ENCODE data around the gene KIF21B.
"Not testable (repeated sequence)": the region's sequence is repeated elsewhere in the genome, so short reads cannot be mapped to it uniquely, and the experiment has no call there.

Gene KIF21B

DNA sequence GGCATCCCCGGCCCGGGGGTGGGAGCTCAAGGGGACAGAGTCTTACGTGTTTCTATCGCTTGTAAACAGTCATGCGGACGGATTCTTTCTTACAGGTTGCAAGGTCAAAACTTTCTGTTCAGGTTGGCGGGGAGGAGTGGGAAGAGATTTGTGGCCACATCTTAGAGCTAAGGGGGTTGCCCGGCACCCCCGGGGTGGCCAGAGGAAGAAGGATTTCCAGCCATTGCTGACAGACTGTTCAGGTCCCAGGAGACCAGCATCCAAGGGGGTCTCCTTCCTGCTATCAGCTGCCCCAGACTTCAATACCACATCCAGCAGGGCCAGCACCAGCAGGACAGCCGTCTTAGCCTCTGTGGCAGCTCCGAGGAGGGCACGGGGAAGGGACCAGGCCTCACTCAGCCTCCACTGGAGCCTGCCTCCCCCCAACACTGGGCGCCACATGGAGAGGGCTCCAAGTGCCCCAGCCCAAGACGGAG lies 52.0 kb downstream of the KIF21B start:
- DNase-seq (ENCODE audit: low read depth), result no peak

DNA sequence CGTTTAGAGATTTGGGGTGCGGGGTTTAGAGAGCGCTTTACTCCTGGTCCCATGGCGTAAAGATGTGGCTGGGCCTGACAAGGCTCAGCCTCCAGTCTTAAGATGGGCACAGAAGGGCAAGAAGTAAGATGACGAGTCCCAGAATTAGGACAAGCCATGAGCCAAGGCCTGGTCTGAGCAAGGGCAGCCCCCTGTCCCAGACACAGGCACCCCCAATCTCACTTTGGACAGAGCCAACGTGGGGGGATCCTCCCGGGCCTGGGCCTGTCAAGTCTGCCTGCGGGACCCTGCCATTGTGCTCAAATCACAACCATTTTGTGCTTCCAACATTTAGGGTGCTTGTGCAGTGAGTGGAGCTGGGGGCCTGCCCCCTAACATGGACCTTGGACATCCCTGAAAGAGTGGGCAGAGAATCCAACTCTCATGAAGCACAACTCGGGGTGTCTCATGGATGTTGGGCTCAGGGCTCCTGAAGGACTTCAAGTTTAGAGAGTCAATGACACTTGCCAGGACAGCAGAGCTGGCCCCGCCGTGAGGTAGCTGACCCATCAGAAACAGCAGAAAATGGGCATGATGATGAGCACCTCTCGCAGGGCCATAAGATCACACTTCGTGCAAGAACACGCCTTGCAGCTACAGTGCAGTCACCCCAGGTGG lies 52.6 kb downstream of the KIF21B start:
- DNase-seq (ENCODE audit: low read depth), result no peak

DNA sequence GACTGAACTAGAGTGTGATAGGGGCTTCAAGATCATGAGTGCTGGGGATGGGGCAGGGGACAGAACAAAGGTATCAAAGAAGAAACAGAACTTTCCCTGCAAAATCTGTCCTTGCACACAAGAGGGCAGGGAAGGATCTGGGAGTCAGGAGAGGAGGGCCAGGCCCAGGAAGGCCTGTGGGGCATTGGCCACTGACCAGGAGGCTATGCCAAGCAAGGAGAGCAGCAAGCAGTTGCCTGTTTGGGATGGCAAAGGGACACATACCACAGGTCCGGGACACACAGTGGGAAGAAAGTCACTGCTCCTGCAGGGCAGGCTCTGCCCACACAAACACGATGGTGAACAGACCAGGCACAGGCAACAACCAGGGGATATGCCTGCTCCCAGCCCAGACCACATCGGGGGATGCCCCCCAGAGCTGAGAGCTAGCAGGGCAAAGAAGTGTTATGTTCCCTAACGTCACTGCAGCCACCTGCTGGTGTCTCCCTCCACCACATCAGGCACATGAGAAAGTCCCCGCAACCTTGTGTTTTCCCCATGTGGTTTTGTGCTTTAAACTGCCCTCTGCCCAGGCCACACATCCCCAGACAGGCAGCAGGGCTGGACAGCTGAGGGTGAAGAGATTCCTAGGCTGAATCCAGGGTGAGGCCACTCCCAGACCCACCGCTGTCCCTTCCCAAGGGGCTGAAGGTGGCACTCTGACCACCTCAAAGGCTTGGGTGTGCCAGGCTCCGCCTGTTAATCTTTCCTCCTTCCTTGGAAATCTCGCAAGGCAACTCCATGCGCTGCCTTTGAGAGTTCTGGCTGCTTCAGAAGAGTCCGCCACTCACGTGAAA lies 53.6 kb downstream of the KIF21B start:
- no peak for DNase-seq (ENCODE audit: low read depth)

DNA sequence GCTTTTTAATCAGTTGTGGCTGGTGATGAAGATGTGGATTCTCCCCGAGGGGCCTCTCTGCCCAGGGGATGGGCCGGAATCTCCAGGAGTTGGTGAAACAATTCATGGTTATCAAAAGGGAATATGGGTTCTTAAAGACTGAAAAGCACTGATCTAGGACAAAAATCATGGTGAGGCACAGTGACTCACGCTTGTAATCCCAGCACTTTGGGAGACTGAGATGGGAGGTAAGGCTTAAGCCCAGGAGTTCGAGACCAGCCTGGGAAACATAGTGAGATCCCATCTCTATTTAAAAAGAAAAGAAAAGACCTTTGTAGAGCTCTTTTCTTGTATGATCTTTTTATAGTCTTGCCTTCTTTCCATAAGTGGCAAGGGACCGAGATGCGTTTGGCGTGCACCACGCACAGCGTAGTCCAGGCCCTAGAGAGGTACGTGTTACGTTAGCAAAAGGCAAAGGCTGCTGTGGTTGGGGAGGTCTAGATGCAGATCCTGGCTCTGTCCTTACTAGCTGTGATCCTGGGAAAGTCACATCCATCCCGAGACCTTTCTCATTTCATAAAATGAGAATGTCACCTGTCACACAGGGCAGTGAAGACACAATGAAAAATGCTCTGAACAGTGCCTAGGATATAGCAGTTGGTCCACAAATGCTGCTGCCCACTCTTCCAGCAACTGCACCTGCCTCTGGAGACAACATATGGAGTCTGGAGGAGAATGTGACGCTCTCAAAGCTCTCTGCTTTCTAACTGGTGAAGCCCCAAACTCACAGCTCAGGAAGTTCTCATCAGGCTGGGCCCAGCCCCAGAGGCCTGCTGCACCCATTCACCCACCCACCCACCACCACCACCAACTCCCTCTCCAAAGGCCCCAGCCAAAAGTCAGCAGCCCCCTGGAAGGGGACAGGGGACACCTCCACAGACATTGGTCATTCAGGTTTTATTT lies 54.8 kb downstream of the KIF21B start:
- no peak for DNase-seq (ENCODE audit: low read depth)

DNA sequence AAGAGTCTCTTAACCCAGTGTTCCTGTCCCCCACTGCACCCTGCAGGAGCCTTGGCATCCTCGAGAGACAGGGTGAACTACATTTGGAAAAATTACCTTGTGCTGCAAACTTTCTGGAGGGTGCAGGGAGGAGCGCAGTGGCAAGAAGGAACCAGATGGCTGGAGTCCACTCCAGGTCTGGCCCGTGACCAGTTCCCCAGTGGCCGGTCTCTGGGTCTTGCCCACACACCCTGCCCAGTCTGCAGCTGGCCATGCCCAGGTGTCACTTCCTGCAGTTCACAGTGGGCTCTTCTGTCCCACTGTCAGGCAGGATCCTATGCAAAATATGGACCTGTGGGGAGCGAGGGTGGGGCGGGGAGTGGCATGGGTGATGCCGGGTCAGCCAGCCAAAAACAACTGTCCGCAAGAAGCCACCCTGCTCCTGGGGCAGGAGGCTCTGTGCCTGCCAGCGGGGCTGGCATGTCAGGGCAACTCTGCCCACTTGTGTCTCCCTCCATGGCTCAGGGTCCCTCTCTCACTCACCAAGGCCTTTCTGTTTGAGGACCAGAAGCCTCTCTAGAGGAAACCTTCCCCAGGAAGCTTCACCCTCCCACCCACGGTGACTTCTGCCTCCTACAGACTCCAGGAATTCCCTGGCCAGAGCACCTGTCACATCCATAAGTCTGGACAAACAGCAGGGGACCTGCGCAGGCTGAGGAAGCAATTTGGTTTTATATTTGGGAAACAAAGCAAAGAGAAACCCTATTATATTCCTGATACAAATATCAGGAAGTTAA lies 55.6 kb downstream of the KIF21B start:
- DNase-seq (ENCODE audit: low read depth), result no peak

DNA sequence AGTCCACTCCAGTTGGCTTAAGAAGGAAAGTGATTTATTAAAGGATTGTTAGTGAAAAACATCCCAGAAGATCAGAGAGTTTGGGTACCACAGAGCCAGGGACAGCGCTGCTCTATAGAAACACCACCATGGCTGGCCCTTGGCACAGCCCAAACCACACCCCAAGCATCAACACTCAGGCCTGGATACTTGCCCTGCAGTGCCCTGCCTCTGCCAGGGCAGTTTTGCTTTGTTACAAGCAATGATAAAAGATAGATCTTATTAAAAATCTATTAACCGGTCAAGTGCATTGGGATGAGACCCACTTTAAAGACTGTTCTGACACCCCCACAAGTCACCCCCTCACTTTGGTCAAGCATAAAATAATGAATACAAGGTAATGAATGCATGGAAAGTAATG lies 56.6 kb downstream of the KIF21B start:
- DNase-seq (ENCODE audit: low read depth), result no peak

DNA sequence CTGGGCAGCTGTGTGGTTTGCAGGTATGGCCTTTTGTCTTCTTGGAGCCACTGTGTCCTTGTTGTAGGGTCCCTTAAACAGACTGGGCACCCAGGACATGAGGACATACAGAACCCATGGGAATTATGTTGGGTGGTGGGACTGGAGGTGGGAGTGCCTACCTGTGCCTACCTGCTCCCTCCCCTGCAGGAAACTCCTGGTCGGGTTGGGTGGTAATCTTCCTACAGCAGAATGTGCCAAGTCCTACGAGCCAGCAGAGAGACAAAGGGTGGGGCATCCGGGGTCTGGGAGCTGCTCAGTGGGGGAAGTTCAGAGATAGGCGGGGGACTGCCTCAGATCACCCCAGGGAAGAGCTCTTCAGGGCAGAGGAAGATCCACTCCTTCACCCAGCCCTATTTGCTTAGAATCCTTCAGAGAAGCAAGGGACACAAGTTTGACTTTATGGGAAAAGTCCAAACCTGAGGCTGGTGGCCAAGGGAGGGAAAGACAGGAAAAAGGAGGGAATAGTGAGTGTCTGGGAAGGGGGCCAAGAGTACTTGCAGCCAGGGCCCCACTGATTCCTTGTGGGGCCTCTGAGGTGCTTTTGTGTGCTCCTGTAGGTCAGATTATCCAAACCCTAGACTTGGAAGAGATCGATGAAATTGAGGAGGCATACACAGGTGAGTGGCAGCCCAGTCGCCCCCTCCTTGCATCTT lies 58.3 kb downstream of the KIF21B start:
- no peak for DNase-seq (ENCODE audit: low read depth)

DNA sequence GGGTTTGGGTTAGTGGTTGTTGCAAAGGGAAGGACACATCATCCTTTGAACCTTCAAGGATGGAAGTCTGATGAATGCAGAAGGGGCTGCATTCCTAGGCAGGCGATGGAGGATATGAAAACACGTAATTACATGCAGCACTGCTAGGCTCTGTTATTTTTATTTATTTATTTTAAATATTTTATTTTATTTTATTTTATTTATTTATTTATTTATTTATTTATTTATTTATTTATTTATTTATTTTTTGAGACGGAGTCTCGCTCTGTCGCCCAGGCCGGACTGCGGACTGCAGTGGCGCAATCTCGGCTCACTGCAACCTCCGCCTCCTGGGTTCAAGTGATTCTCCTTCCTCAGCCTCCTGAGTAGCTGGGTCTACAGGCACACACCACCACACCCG lies 59.6 kb downstream of the KIF21B start:
- DNase-seq (ENCODE audit: low read depth), result not testable (repeated sequence)

DNA sequence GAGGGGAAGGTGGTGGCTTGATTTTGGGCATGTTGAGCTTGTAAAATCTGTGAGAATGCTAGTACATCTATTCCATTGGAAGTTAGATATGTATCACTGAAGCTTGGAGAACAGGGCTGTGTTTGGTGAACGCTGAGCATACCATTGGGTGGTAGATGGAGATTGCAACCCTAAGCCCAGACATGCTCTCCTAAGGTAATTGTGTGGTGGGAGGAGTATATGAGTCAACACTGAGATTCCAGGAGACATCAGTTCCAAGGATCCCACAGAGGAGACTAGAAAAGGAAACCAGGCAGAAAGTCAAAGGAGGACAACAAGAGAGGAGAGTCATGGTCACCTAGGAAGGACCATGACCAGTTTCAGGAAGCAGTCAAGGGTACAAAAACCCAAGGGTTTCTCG lies 60.4 kb downstream of the KIF21B start:
- no peak for DNase-seq (ENCODE audit: low read depth)

DNA sequence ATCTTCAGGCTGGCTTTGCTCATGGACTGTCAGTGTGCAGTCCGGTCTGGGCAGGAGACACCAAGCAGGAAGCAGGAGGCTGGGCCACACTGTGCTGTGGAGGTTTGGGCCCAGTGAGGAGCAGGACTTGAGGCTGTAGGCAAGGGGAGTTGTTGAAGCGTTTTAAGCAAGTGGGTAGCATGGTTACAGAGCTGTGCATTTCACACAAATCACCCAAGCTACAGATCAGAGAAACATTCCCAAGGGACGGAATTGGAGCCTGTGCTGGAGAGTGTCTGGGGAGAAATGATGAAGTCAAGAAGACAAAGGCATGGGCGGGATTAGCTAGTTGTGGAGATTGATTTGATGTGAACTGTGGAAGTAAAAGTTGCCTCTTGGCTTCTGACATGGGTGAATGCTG lies 60.9 kb downstream of the KIF21B start:
- DNase-seq (ENCODE audit: low read depth), result no peak

DNA sequence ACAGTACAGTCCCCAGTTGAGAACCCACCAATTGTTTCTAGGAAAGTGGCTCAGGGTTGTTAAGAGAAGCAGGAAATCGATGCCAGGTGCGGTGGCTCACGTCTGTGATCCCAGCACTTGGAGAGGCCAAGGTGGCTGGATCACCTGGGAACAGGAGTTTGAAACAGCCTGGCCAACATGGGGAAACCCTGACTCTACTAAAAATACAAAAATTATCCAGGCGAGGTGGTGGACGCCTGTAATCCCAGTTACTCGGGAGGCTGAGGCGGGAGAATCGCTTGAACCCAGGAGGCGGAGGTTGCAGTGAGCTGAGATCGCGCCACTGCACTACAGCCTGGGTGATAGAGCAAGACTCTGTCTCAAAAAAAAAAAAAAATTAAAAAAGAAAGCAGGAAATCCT lies 61.4 kb downstream of the KIF21B start:
- DNase-seq (ENCODE audit: low read depth), result not testable (repeated sequence)

DNA sequence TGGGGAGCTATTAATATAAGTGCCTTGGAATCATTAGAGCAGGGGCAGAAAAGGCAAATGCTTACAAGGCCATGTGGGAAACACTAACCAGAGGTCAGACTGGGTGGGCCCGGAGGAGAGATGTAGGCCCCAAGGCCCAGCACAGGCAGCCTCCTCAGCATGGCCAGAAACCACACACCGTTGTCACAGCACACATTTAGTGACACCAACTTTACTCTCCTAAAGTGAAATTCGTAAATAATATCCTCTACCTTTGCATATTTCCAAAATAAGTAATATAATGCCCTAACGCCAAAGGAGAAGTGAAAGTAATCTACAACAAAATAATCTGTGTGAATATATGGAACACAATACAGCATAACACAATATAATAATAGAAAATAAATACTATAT lies 62.6 kb downstream of the KIF21B start:
- DNase-seq (ENCODE audit: low read depth), result no peak

DNA sequence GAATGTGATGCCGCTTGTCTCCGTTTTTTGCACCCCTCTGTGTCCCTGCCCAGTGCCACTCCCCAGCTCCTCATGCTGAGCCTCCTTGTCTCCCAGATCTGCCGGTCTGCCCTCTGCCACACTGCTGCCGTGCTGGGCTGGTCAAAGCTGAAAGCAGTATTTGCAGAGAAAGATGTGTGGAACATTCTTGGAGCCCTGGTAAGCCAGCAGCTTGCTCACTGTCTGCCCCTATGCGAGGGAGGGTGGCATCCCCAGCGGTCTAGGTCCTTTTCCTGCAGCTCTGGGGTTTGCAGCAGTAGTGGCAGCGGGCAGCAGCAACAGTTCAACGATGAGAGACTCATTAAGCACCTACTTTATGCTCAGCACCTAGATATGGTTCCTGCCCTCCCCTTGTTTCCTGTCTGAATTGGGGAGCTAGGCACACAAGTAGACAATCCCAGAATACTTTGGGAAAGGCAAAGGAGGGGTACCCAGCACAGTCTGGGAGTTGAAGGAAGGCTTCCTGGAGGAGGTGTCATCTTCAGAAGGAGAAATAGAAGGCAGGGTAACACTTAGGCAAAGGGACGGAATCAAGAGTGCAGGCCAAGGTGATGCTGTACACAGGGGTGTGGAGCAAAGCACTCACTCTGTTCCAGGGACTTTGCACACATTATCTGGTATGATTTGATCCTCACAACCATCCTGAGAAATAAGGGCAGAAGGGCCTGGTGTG lies 63.1 kb downstream of the KIF21B start:
- no peak for DNase-seq (ENCODE audit: low read depth)

DNA sequence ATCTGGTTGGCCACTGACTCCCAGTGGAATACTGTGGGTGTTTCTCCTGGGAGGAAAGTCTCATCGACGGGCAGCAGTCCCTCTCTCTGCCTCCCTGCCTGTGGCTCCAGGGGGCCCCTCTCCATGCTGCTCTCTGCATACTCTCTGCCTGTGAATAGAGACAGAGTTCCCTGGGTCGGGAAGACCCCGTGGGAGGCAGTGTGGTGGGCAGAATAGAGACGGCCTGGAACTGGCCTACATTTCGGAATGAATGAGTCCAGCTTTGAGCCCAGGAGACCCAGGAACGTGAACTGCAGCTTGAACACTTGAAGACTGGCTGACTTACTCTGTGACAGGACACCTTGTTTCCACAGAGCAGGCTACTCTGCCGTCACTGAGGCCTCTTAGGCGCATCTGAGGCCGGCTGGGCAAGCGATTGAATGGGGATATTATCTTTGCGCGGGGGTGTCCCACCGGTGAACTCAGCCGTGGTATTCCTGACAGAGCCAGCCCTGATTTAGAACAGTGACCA lies 64.0 kb downstream of the KIF21B start:
- DNase-seq (ENCODE audit: low read depth), result no peak

DNA sequence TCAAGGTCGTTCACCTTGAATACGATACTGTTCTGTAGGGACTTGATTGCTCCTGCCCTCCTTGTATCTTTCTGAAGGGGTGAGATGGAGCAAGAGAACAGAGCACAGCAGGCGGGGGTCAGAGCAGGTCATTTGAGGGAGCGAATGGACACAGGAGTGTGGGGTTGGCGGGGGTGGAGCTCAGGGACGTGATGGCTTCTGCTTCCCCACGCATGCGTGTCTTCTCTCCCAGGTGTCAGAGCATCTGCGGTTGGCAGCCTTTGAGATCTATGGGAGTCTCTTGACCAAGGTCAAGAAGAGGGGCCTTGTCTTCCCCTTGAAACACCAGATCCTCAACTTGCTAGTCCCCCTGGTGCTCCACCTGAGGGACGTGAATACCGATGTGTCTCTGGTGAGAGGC lies 64.9 kb downstream of the KIF21B start:
- DNase-seq (ENCODE audit: low read depth), result no peak

DNA sequence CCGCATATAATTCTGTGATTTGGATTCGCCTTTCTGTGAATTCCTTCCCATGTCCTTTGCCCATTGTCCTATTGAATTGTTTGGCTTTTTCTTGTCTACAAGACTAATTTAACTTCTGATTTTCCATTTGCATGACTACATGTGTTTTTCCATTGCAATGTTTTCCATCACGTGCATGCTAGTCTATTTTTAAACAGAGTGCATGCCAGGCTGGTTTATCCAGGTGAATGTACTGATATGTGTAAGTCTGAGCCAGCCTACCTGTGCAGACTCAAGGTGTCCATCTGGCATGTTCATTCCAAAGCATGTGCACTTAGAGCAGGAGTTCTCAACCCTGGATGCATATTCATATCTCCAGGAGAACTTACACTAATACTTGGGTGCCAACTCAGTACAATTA lies 69.1 kb downstream of the KIF21B start:
- DNase-seq (ENCODE audit: low read depth), result no peak

DNA sequence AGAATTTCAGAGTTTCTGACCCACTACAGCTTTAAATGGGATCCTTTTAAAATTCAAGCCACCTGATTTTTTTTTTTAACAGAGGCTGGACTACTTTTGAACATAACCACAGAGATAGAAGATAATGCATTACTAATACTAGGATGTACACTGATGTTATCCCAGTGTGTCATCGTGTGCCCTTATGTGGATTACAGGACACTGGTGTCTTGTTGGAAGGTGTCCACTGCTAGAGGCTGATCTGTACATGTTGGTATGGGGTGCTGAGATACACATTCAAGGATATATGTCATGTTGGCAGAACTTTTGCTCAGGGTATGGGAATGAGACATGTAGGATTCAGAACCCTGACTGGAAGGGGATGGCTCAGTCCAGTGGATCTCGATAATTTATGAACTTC lies 72.5 kb downstream of the KIF21B start:
- no peak for DNase-seq (ENCODE audit: low read depth)

DNA sequence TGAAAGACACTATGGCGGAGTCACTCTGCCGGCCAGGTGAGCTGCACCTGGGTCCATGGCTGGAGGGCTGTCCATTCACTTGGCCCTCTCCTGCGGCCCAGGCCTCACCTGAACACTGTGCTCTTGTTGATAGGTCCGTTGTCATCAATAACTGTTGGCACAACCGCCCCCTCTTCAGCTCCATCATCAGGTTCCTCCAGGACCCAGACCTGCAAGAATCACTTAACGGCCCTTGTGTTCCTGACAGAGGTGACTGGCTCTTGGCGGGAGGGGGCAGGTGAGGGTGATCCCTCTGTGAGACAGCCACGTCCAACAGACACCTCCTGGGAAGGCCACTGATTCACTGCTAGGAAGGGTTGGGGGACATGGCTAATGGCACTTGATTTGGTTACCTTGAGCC lies 73.9 kb downstream of the KIF21B start:
- no peak for DNase-seq (ENCODE audit: low read depth)

DNA sequence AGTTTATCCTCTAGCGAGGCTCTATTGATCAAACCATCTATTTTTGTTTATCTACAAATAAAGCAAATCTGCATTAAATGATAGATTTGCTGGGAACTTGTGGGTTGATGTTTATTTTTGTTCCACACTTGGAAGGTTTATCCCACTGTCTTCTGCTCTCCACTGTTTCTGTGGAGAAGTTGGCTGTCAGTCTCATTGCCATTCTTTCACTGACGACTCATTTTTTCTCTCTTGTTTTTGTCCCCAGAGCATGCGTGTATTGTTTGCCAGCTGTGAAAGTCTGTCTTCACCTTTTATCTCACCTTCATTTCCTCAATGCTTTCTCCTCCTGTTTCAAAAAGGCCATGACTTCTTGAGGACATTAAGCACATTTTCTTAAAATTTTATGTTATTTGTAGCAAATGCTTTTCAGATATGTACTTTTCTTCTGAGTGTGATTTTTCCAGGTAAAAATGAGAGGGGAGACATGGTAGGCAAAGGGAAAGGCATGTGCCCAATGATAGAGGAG lies 76.4 kb downstream of the KIF21B start:
- DNase-seq (ENCODE audit: low read depth), result no peak

DNA sequence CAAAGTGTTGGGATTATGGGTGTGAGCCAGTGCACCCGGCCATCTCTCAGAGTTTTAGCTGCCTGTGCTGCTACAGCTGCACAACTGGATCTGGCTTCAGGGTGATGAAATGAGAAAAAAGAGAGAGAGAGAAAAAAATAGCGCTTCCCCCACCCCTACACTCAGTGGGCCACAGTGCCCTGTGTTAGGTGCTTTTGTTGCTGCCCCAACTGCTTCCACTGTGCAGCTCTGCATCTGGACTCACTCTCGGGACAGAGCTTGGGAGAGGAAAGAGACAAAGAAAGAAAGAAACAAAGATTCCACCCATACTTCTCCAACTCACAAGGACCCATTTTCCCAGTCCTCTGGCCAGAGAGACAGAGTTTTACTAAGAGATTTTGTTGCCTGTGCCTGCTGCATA lies 78.4 kb downstream of the KIF21B start:
- DNase-seq (ENCODE audit: low read depth), result no peak
